Testis (tissue), 3 donors: ENCODE measurements around the gene ADPRS. TPM values are rescaled to one million over a fixed set of nuclear protein-coding genes. Genes with fewer than 3 reads are reported as not detected.

Experiments
- DNase-seq: peaks from one replicate; pipeline ENCODE4 v3.0.0-alpha.2; 2019
- H3K27ac ChIP-seq, 2 donors: fragments of 200-600 bp; sonication (generic); one replicate each; pipeline ENCODE4 v1.5.1; 2019
- H3K27me3 ChIP-seq: fragments of 200-600 bp; sonication (generic); one replicate; pipeline ENCODE4 v1.5.1; 2019
- H3K36me3 ChIP-seq: fragments of 200-600 bp; sonication (generic); one replicate; pipeline ENCODE4 v1.5.1; 2017; ENCODE audit warnings: low read depth; ENCODE audit errors: missing control alignments
- H3K4me1 ChIP-seq: fragments of 200-600 bp; sonication (generic); one replicate; pipeline ENCODE4 v1.5.1; 2019
- H3K4me3 ChIP-seq, 2 donors: fragments of 200-600 bp; sonication (generic); one replicate each; pipeline ENCODE4 v1.5.1; 2017 to 2019
- H3K9me3 ChIP-seq: fragments of 200-600 bp; sonication (generic); one replicate; pipeline ENCODE4 v1.5.1; 2017
- CTCF ChIP-seq, 3 experiments: fragments of 450-650 bp in 2 of 3; fragments of 200-600 bp in 1 of 3; sonication (generic) in 1 of 3; IDR thresholded peaks; one replicate each; pipeline ENCODE4 v1.5.1; 2016 to 2019; ENCODE audit warnings: antibody characterized with exemption in 3 of 3, mild to moderate bottlenecking in 2 of 3, moderate library complexity in 1 of 3
- POLR2A ChIP-seq: fragments of 450-650 bp; IDR thresholded peaks from one replicate; pipeline ENCODE4 v1.6.1; 2017; ENCODE audit warnings: antibody characterized with exemption, mild to moderate bottlenecking, moderate library complexity
- WGBS, 2 donors: methylation state at CpG; one replicate each; pipeline ENCODE4 v1.1.5; 2018; 5-methylcytosine and 5-hydroxymethylcytosine counted together
- intact Hi-C: fragments of 100-400 bp; cut with DNase I; formaldehyde crosslinking; loops from one replicate; pipeline ENCODE4 v1.15.1; 2023; ENCODE audit warnings: low total_unique reads
- polyA plus RNA-seq: library from polyadenylated mRNA; stranded (reverse); fragments of 350-450 nt; fragmentation: Illumina TruSeq; extraction: RNeasy Lipid Tissue Mini Kit (QIAGEN cat#74804); gene quantifications from one replicate; pipeline ENCODE4 v1.2.3, GENCODE V29; 2014; ENCODE audit warnings: low read depth, low replicate concordance; ENCODE audit not compliant: insufficient read depth
- total RNA-seq, 2 donors: library from RNA; depleted of rRNA; stranded (reverse); fragments of >200 nt; gene quantifications; one replicate each; pipeline ENCODE4 v1.2.3, GENCODE V29; 2016

ADPRS gene
- total and polyA plus RNA-seq, 3 donors from 2014 or later = 41.8 to 106 (median 84.4) TPM

- no peaks in the 10 kb centered on the region for H3K27me3 ChIP-seq
- no peak overlapping the region for H3K4me3 ChIP-seq
- H3K4me1 ChIP-seq = peaks cover 28% of the 10 kb centered on the region
- intact Hi-C loops = no loop called here
- no peaks in the 10 kb centered on the region for H3K36me3 ChIP-seq
- DNase-seq = no peak
- no peak overlapping the region for H3K27ac ChIP-seq
- no peaks in the 10 kb centered on the region for H3K9me3 ChIP-seq
- no peak for TF ChIP-seq CTCF (IDR thresholded peaks at IDR 0.05)
- TF ChIP-seq POLR2A = no peak
- WGBS, 2 donors = 87 to 90% methylated on average over 4 of the region's 4 CpGs
These were observed 2.4 kb downstream of the ADPRS start for GRCh38 chr1:36091141-36091540.

- no peak for TF ChIP-seq POLR2A
- no peak for TF ChIP-seq CTCF (IDR thresholded peaks at IDR 0.05)
- Histone ChIP-seq H3K27me3 (no peaks in the 10 kb centered on the region), H3K36me3 (no peaks in the 10 kb centered on the region), H3K27ac (no peak overlapping the region), H3K9me3 (no peaks in the 10 kb centered on the region), H3K4me3 (no peak overlapping the region), H3K4me1 (peaks cover 28% of the 10 kb centered on the region)
- intact Hi-C loops = no loop called here
- WGBS, 2 donors = 87 to 96% methylated on average over 10 to 13 of the region's 13 CpGs
- no peak for DNase-seq
These were observed 3.0 kb downstream of the ADPRS start for GRCh38 chr1:36091698-36092097.

- Histone ChIP-seq H3K27ac (no peak overlapping the region), H3K4me1 (peaks cover 33% of the 10 kb centered on the region), H3K4me3 (no peak overlapping the region), H3K9me3 (no peaks in the 10 kb centered on the region), H3K27me3 (no peaks in the 10 kb centered on the region), H3K36me3 (no peaks in the 10 kb centered on the region)
- intact Hi-C loops = no loop called here
- no peak for DNase-seq
- WGBS, 2 donors = 87% methylated on average over 14 to 17 of the region's 17 CpGs
- TF ChIP-seq POLR2A (no peak), CTCF (IDR thresholded peaks at IDR 0.05) (no peak)
These were observed 3.6 kb downstream of the ADPRS start for GRCh38 chr1:36092166-36092797.

GRCh38 chr1:36092798-36093185 is 4.1 kb downstream of the ADPRS start:
- no peak for DNase-seq
- Histone ChIP-seq H3K27ac (no peak overlapping the region), H3K36me3 (no peaks in the 10 kb centered on the region)

More at GRCh38 chr1:36092798-36093185, 4.1 kb downstream of the ADPRS start:
- Histone ChIP-seq H3K4me1 (peaks cover 38% of the 10 kb centered on the region), H3K27me3 (no peaks in the 10 kb centered on the region), H3K4me3 (no peak overlapping the region), H3K9me3 (no peaks in the 10 kb centered on the region)
- 85 to 90% methylated on average over 6 to 9 of the region's 9 CpGs for WGBS, 2 donors
- intact Hi-C loops = no loop called here
- TF ChIP-seq POLR2A = no peak
- TF ChIP-seq CTCF (IDR thresholded peaks at IDR 0.05) = no peak
